NCI-H82 treated with DMSO at 0.1 percent for 48 hours (cell line): ENCODE measurements around the gene NPLOC4.
A peak's percentile ranks its signal among the peaks of the same experiment; 100 is the strongest.

Experiments
- DNase-seq: peaks from one replicate; lab custom pipeline; 2025; ENCODE audit not compliant: unreplicated experiment; lab: John Stamatoyannopoulos, UW

The NPLOC4 gene

DNA sequence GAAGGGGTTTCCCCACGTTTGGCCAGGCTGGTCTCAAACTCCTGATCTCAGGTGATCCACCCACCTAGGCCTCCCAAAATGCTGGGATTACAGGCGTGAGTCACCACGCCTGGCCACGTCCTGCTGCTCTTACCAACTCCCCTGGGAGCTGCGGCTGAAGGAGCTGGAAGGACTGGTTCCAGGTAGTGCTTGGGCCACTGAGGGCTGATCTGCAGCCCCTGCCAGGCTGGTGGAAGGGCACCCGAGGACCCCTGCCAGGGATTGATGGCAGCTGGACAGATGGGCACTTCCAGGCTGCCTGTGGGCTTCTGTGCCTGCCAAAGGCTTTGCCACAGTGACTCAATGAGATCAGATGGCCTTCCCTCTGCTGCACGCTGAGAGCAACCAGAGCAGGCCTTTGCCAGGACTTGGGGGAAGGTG lies 27.1 kb upstream of the NPLOC4 start:
- DNase-seq, result no peak

DNA sequence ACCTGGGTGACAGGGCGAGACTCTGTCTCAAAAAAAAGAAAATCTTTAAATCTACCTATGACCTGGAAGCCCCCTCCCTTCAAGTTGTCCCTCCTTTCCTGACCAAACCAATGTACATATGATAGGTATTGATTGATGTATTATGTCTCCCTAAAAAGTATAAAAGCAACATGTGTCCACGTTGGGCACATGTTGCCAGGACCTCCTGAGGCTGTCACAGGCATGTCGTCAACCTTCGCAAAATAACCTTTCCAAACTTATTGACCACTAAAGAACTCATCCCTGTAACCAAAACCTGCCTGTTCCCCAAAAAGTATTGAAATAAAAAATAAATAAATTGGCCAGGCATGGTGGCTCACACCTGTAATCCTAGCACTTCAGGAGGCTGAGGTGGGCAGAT lies 25.1 kb upstream of the NPLOC4 start:
- no peak for DNase-seq

DNA sequence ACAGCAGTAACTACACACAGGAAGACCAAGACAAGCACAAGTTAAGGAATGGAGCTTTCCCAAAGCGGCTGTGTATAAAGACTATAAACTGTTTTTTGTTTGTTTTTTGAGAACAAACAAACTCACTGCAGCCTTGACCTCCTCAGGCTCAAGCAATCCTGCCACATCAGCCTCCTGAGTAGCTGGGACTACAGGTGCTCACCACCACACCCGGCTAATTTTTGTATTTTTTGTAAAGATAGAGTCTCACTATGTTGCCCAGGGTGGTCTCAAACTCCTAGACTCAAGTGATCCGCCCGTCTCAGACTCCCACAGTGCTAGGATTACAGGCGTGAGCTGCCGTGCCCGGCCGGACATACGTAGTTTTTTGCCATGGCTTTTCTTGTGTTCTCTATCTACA lies 23.5 kb upstream of the NPLOC4 start:
- DNase-seq, result no peak

DNA sequence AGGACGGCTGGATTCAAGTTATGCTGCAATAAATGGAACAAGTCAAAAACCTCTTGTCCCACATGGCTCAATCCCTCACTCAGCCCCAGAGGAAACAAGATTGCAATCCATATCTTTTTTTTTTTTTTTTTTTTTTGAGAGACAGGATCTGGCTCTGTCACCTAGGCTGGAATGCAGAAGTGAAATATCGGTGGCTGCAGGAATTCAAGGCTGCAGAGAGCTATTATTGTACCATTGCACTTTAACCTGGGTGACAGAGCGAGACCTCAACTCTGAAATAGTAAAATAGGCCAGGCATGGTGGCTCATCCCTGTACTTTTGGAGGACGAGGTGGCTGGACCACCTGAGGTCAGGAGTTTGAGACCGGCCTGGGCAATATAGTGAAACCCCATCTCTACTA lies 22.1 kb upstream of the NPLOC4 start:
- no peak for DNase-seq

DNA sequence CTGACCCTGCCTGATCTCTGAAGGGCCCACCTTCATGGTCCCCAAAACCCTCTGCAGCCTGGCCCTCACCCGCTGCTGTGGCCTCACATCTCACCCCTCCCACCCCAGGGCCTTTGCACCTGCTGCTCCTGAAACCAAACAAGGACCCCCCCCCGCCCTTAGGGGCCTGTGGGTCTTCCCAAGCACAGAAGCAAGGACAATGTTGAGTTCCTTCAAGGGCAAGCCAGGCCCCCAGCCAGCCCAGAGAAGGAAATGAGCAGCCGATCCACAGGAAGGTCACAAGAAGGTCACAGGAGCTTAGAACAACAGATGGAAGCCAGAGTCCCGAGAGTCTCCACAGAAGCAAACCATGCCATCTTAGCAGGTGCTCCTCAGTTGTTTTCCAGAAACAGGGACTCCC lies 19.9 kb upstream of the NPLOC4 start:
- peak; percentile 74 for DNase-seq

DNA sequence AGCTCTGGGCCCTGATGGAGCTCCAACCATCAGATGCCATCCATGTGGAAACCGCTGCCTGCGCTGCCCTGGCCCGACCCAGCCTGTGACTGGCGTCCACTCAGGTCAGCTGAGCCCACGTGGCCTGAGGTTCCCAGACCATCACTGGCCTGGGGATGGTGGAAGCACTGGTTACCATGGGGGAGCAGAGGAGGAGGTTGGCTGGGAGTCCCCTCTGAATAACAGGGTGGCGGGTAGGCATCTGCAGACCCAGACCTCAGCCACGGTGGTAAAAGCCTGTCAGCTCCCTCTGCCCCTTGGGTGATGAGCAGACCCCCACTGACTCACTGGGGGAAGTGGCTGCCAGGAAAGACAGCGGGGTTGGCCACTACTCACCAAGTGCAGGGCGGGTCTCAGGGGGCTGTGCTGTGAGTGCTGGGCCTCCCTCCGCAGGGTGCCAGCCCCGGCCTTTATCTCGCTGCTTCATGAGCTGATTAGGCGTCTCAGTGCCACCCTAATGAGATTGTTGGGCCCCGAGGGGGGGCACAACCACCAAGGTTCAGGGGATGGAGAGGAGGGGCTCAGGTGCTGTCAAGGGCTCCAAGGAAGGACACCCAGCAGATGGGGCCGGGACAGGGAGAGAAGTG lies 19.3 kb upstream of the NPLOC4 start, which contains the start of gene PDE6G:
PDE6G (minus strand) TSS at position 425 of the 626 bp plus-strand sequence. CDS start 3,237 bp downstream, outside the sequence.
- peak; percentile 93 for DNase-seq

DNA sequence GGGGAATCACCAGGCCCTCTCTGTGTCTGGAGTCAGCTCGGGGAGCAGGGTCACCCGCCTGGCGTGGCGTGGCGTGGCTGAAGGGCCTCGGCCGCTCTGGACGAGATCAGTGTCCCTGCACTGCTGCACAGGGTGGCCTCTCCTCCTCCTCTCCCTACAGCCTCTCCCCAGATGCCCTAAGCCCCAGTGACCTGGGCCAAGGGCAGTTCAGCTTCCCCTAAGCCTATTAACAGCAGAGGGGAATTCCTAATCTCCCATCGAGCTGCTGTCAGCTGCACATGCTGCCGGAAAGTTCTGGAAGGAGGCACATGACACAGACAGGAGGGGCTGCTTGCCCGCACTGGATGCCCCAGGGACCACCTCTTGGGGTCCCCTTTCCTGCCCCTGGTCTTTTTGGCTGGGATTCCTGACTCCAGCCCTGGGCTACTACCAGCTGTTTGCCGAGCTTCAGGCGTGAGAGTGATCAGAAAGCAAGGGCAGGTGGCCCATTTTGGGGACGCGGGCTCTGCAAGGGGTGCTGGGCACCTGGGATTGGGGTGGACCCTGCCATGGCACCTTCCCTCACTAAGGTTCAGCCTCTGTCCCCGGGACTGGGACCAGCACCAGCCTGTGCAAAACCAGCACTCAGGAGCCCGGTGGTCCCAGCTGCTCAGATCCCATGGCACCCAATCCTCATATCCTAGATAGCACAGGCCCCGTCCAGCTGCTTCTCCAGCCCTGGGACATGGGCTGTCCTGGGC lies 18.6 kb upstream of the NPLOC4 start:
- DNase-seq, result peak; percentile 90

DNA sequence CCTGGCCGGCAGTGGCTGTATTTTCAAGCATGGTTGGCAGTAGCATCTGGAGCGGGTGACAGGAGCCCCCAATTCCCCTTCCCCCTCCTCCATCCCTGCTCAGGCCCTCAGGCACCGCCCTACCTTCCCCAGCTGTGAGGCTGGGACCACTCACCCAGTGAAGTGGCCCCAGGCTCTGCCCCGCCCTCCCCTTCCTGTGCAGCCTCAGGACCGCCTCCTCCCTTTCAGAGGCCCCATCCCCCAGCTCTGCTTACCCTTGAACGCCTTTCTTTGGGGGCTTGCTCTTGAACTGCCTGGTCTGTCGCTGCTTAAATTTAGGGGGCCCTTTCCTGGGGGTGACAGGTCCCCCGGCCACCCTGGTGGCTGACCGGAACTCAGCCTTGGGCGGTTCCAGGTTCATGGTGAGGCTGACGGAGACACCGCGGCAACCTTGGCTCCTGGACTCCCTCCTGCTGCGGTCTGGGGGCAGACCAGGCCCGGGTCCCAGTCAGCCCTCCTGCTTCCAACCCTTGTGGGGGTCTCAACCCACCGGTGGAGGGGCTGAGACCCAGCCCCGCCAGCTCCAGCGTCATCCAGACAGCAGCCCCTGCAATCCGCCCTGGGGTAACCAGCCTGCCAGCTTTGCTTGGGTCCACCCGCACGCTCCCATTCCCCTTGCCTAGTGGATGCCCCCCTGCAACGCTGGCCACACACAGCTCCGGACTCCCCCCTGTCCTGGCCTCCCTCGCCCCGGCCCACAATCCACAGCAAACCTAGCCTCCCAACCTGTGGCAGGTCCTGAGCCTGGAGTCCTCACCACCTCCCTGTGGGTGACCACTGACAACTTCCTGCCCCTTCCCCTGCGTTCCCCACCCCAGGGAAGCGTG lies 16.2 kb upstream of the NPLOC4 start:
- DNase-seq, result peak; percentile 8

DNA sequence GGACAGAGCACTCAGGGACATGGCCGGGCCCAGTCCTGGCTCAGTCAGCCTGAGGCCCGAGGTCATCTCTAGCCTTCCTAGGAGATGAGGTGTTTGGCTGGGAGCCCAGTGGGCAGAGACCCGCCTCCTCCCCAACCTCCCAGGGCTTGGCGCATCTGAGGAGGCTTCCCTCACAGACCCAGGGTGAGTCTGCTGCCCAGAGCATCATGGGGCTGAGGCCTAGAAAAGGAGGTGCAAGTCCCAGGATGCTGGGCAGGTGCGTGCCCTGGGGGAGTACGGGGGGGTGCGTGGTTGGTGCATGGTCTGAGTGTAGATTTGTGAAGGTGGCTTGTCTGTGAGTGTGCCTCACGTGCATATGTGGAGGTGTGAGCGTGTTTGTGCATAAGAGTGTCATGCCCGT lies 14.8 kb upstream of the NPLOC4 start:
- no peak for DNase-seq

DNA sequence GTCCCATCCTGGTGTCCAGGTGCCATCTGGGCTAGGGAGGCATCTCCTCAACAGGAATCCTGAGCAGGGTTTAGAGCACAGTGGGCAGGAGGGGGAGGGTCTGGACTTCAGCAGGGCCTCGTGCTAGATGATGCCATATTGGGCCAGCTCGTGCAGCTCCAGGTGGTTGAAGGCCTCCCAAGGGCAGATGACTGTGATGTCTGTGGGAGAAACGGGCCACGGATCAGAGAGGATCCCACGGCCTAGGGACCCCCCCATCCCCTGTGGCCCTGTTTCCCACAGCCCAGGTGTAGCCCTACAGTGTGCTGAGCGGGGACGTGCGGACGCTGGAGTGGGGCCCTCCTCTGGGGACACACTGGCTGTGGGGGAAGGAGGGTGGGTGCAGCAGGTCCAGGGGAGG lies 14.0 kb upstream of the NPLOC4 start:
- no peak for DNase-seq

DNA sequence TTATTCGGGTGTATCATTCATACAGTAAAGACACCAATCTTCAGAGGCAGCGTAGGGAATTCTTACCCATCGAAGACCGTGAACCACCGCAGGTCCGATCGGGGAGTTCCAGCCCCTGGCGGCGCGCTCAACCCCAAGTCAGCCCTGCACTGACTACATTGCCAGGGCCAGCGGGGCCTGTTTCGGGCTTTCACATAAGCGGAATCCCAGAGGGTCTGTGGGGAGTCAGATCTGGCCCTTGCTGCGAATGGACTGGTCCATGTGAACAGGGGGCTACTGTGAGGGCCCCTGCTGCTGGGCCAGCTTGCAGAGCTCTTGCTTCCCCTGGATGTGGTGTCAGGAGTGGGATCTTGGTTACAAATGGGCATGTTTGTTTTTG lies 11.8 kb upstream of the NPLOC4 start:
- DNase-seq, result no peak

DNA sequence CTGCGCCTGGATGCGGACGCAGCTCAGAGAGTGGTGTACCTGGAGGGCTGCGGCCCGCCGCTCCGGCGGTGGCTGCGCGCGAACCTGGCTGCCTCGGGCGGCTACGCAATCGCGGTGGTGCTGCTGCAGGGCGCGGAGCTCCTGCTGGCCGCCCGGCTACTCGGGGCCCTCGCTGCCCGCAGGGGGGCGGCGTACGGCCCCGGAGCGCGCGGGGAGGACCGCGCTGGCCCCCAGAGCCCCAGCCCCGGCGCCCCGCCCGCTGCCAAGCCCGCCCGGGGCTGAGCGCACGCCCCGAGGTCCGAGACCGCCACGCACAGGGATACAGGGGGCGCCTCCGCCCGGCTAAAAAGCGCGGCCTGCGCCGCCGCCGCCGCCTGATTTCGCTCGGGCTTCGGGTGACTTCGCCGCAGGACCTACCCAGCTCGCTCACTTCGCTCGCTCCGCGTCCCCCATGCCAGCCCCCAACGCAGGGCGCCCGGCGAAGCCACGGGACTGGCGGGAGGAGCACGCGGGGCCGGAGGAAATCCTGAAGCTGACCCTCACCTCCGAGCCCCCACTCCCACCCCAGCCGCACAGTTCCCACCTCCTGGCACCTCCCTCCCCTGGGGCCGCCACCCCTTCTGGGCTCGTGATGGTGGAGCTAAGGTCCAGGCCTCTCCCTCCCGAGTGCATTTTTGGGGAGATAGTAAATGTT lies 11.2 kb upstream of the NPLOC4 start:
- no peak for DNase-seq

DNA sequence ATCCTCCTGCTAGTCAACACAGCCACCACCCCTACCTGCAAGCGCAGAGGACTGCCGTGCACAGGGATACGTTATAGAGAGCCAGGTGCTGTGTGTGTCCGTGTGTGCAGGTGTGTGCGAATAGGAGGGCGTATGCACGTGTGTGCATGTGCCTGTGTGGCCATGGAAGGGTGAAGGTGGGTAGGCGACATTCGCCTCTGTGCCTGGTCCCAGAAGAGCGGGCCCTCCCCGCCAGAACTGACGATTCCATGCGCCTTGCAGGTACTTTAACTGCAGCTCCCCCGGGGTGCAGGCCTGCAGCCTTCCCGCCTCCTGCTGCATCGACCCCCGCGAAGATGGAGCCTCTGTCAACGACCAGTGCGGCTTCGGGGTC lies 10.7 kb upstream of the NPLOC4 start:
- no peak for DNase-seq

DNA sequence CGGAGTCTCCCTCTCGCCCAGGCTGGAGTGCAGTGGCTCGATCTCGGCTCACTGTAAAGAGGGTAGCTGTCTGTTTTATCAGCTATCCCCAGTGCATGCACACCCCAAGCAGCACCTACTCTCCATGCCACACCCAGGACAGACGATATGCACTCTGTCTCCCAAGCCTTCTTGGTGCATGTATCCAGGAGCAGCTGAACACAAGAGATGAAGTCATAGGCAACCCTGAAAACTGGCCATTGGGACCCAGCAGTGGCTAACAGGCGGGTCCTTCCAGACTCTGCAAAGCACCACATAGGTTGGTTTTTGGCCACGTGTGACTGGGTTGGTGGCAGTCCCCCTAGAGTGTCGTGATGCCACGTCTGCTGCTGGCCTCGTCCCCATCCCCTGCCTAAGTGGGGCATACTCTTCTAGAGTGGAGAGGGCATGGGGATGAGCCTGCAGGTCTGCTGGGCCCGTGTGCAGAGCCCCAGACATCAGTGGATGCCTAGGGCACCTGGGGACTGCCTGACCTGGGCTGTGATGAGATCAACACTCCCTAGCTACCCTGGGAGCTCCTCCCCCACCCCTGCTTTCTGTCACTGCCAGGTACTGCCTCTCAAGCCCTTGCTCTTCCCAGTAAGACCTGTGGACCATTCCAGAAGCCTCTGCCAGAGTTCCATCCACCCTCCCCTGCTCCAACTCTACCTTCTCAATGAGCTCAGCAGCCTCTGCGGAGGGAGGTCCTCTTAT lies 10.1 kb upstream of the NPLOC4 start:
- DNase-seq, result no peak

DNA sequence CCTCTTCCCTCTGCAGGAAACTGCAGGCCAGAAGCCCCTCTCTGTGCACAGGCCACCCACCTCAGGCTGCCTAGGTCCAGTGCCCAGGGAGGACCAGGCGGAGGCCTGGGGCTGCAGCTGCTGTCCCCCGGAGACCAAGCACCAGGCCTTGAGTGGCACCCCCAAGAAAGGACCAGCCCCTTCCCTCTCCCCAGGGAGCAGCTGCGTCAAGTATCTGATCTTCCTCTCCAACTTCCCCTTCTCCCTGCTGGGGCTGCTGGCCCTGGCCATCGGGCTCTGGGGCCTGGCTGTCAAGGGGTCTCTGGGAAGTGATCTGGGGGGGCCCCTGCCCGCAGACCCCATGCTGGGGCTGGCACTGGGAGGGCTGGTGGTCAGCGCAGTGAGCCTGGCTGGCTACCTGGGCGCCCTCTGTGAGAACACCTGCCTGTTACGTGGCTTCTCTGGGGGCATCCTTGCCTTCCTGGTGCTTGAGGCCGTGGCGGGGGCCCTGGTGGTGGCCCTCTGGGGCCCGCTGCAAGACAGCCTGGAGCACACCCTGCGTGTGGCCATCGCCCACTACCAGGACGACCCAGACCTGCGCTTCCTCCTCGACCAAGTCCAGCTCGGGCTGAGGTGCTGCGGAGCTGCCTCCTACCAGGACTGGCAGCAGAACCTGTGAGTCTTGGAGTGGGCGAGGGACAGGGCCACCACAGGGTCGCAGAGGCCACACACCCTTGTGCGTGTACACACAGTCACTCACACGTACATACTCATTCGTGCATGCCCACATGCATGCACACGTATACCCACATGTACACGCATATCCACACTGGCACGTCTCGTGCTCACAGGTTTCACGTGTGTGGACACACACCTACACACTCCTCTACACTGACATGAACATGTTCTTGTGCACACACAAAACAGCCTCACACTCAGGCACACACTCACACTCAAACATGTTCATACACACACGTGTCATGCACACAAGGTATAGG lies 8.4 kb upstream of the NPLOC4 start:
- DNase-seq, result no peak

DNA sequence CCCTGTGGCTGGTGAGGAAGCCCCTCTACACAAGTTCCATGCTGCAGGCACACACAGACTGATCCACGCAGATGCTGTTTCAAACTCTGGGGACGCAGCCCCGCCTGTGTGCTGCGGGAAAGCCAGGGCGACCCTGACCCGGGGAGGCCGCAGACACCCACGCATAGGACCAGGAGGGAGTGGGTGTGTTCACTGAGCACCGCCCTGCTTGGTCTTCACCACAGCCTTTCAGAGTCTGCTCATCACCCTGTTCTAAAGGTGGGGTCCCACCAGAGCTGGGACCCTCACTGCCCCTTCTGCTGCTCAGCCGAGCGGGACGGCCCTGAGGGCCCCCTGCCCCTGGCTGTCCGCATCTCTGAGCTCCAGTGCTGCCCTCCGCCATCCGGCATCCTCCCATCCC lies 7.6 kb upstream of the NPLOC4 start:
- DNase-seq, result no peak

DNA sequence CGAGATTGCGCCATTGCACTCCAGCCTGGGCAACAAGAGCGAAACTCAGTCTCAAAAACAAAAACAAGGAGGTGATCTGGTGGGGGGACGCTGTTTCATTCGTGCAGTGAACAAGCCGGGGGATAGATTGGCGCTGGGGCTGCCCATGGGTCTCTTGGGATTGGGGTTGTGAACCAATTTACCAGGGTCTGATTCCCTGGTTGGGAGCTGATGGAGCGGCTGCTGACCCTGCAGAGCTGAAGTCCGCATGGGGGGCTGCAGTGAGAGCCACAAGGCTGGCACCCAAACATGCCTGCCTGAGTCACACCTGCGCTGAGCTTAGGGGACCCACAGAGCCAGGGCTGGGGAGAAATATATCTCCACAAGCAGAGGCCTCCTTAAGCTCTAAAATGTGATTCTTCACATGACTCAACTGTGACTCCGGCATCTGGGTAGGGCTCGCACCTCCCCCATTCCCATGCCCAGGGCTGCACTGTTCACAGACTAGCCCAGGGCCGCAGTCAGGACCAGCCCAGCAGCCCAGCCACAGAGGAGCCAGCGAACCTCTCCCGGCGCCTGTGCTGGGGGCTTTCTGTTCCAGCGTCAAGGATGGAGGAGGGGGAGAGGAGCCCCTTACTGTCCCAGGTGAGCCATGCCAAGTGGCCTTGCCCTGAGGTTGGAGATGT lies 5.0 kb upstream of the NPLOC4 start:
- no peak for DNase-seq

DNA sequence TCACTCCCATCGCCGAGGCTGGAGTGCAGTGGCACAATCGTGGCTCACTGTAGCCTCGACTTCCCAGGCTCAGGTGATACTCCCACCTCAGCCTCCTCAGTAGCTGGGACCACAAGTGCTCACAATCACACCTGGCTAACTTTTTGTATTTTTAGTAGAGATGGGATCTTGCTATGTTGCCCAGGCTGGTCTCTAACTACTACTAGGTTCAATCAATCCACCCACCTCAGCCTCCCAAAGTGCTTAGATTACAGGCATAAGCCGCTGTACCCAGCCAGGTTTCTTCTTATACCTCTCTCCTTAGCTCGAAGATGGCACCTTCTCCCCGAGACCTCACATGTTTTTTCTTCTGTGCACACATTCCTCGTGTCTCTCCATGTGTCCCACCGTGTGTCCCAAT lies 3.1 kb upstream of the NPLOC4 start:
- no peak for DNase-seq

DNA sequence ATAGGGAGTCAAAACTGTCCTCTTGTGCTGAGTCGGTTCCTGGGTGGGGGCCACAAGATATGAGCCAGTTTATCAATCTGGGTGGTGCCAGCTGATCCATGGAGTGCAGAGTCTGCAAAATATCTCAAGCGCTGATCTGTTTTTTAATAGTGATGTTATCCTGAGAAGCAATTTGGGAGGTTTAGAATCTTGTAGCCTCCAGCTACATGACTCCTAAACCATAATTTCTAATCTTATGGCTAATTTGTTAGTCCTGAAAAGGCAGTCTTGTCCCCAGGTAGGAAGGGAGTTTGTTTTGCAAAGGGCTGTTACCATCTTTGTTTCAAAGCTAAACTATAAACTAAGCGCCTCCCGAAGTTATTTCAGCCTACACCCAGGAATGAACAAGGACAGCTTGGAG lies 1.8 kb upstream of the NPLOC4 start:
- DNase-seq, result no peak
